ENCODE results near the gene RPL5. TPM values are rescaled to one million over a fixed set of nuclear protein-coding genes. Genes with fewer than 3 reads are reported as not detected.

RPL5 gene
- total RNA-seq, 2 donors from 2014 or later = 1,039 to 1,980 TPM

GRCh38 chr1:92786111-92786901 lies 45.5 kb upstream of the RPL5 start:
- TF ChIP-seq POLR2AphosphoS5 (IDR thresholded peaks at IDR 0.05) = no peak
- no peak for TF ChIP-seq CTCF (IDR thresholded peaks at IDR 0.05)
- no peak for TF ChIP-seq POLR2A (IDR thresholded peaks at IDR 0.05)
- H3K9me3 ChIP-seq = no peaks in the 10 kb centered on the region
- no peaks in the 10 kb centered on the region for H3K27me3 ChIP-seq (replicated peaks; ENCODE audit: insufficient read depth)
- intact Hi-C loops (cut with DNase I) = no loop called here
- no peaks in the 10 kb centered on the region for H3K36me3 ChIP-seq
- 82% methylated on average over 5 of the region's 5 CpGs for WGBS
- H3K27ac ChIP-seq = no peak overlapping the region
- peaks cover 5% of the 10 kb centered on the region for H3K4me1 ChIP-seq (replicated peaks)
- no peak overlapping the region for H3K4me3 ChIP-seq
- no peak for DNase-seq (ENCODE audit: low spot score)

- intact Hi-C loops (cut with DNase I) = no loop called here
- Histone ChIP-seq H3K4me3 (no peak overlapping the region), H3K36me3 (no peaks in the 10 kb centered on the region), H3K9me3 (no peaks in the 10 kb centered on the region), H3K4me1 (replicated peaks) (no peaks in the 10 kb centered on the region), H3K27ac (no peak overlapping the region), H3K27me3 (replicated peaks; ENCODE audit: insufficient read depth) (no peaks in the 10 kb centered on the region)
- DNase-seq (ENCODE audit: low spot score) = no peak
- no peak for TF ChIP-seq POLR2A (IDR thresholded peaks at IDR 0.05)
- TF ChIP-seq CTCF (IDR thresholded peaks at IDR 0.05) = no peak
- TF ChIP-seq POLR2AphosphoS5 (IDR thresholded peaks at IDR 0.05) = no peak
Measured at GRCh38 chr1:92790081-92790480, 41.8 kb upstream of the RPL5 start.

GRCh38 chr1:92790867-92791266 lies 41.0 kb upstream of the RPL5 start:
- WGBS = 91% methylated on average over 2 of the region's 2 CpGs
- no peaks in the 10 kb centered on the region for H3K36me3 ChIP-seq
- H3K27me3 ChIP-seq (replicated peaks; ENCODE audit: insufficient read depth) = no peaks in the 10 kb centered on the region
- no peak overlapping the region for H3K27ac ChIP-seq
- H3K4me3 ChIP-seq = no peak overlapping the region
- intact Hi-C loops (cut with DNase I) = no loop called here
- H3K4me1 ChIP-seq (replicated peaks) = no peaks in the 10 kb centered on the region
- H3K9me3 ChIP-seq = no peaks in the 10 kb centered on the region
- DNase-seq (ENCODE audit: low spot score) = no peak
- TF ChIP-seq POLR2AphosphoS5 (IDR thresholded peaks at IDR 0.05) (no peak), CTCF (IDR thresholded peaks at IDR 0.05) (no peak), POLR2A (IDR thresholded peaks at IDR 0.05) (no peak)

GRCh38 chr1:92791487-92792066 lies 40.3 kb upstream of the RPL5 start:
- 53% methylated on average over 7 of the region's 7 CpGs for WGBS
- Histone ChIP-seq H3K9me3 (no peaks in the 10 kb centered on the region), H3K27ac (no peak overlapping the region), H3K36me3 (no peaks in the 10 kb centered on the region), H3K27me3 (replicated peaks; ENCODE audit: insufficient read depth) (no peaks in the 10 kb centered on the region), H3K4me3 (no peak overlapping the region), H3K4me1 (replicated peaks) (no peaks in the 10 kb centered on the region)
- DNase-seq (ENCODE audit: low spot score) = no peak
- intact Hi-C loops (cut with DNase I) = no loop called here
- no peak for TF ChIP-seq POLR2A (IDR thresholded peaks at IDR 0.05)
- TF ChIP-seq CTCF (IDR thresholded peaks at IDR 0.05) = no peak
- TF ChIP-seq POLR2AphosphoS5 (IDR thresholded peaks at IDR 0.05) = no peak

- Histone ChIP-seq H3K27ac (no peak overlapping the region), H3K4me1 (replicated peaks) (no peaks in the 10 kb centered on the region), H3K9me3 (no peaks in the 10 kb centered on the region), H3K36me3 (no peaks in the 10 kb centered on the region), H3K27me3 (replicated peaks; ENCODE audit: insufficient read depth) (no peaks in the 10 kb centered on the region), H3K4me3 (no peak overlapping the region)
- TF ChIP-seq CTCF (IDR thresholded peaks at IDR 0.05) = no peak
- no peak for TF ChIP-seq POLR2AphosphoS5 (IDR thresholded peaks at IDR 0.05)
- TF ChIP-seq POLR2A (IDR thresholded peaks at IDR 0.05) = no peak
- no peak for DNase-seq (ENCODE audit: low spot score)
- 76% methylated on average over 3 of the region's 3 CpGs for WGBS
- intact Hi-C loops (cut with DNase I) = no loop called here
Measured at GRCh38 chr1:92792340-92792782, 39.5 kb upstream of the RPL5 start.

All from prostate gland (tissue), 2 donors.